MCF 10A (cell line): ENCODE data around the gene SEMA4D. TPM values are rescaled to one million over a fixed set of nuclear protein-coding genes. Genes with fewer than 3 reads are reported as not detected.

Experiments used
- BruUV-seq: library from RNA; stranded (reverse); fragments of 400-500 nt; replicated peaks from 2 replicates; lab custom pipeline; 2021; lab: Mats Ljungman, UMichigan
- CTCF ChIA-PET: fragments of 300-600 bp; sonication (Branson Sonifier 250); formaldehyde crosslinking; extraction: SDS; loops from one replicate; lab custom pipeline; 2021; ENCODE audit warnings: antibody characterized with exemption, inconsistent platforms; lab: Yijun Ruan, JAX
- POLR2A ChIA-PET: fragments of 300-600, 350-650 bp; sonication (Branson Sonifier 250); formaldehyde crosslinking; extraction: SDS; loops from one replicate; lab custom pipeline; 2020; ENCODE audit warnings: antibody characterized with exemption, inconsistent platforms; lab: Yijun Ruan, JAX
- DNase-seq: peaks from one replicate; pipeline ENCODE4 v3.0.0-alpha.2; 2018; ENCODE audit not compliant: unreplicated experiment
- H3K27ac Mint-ChIP-seq: one replicate; pipeline ENCODE4 v1.8.0; 2022; ENCODE audit warnings: mild to moderate bottlenecking, low read depth, mixed read lengths; ENCODE audit not compliant: unreplicated experiment
- H3K27me3 Mint-ChIP-seq: one replicate; pipeline ENCODE4 v1.8.0; 2022; ENCODE audit warnings: mixed read lengths; ENCODE audit not compliant: insufficient read depth, unreplicated experiment
- H3K36me3 Mint-ChIP-seq: one replicate; pipeline ENCODE4 v1.8.0; 2022; ENCODE audit warnings: mild to moderate bottlenecking, moderate library complexity, mixed read lengths; ENCODE audit not compliant: insufficient read depth, unreplicated experiment
- H3K4me1 Mint-ChIP-seq: one replicate; pipeline ENCODE4 v1.8.0; 2022; ENCODE audit warnings: mixed read lengths; ENCODE audit not compliant: insufficient read depth, unreplicated experiment
- H3K4me3 Mint-ChIP-seq: one replicate; pipeline ENCODE4 v1.8.0; 2022; ENCODE audit warnings: mild to moderate bottlenecking, moderate library complexity, mixed read lengths; ENCODE audit not compliant: unreplicated experiment
- H3K9me3 Mint-ChIP-seq: one replicate; pipeline ENCODE4 v1.8.0; 2022; ENCODE audit warnings: mixed read lengths; ENCODE audit not compliant: unreplicated experiment
- intact Hi-C: fragments of 100-400 bp; cut with micrococcal nuclease; formaldehyde crosslinking; loops from 2 replicates; pipeline ENCODE4 v1.14.1; 2022
- total RNA-seq: library from RNA; stranded (reverse); gene quantifications from 2 replicates; pipeline ENCODE4 v1.2.3, GENCODE V29; 2022
- TF ChIP-seq, protein P1 (sequence below): fragments of 200-600 bp; IDR thresholded peaks from one replicate; pipeline ENCODE4 v1.8.0; 2022; ENCODE audit warnings: antibody characterized with exemption, mild to moderate bottlenecking; ENCODE audit not compliant: unreplicated experiment

SEMA4D gene
- total RNA-seq, 1 experiment from 2014 or later = 4.2 TPM

GRCh38 chr9:89362647-89363310, 135.1 kb downstream of the SEMA4D start:
- H3K36me3 Mint-ChIP-seq = peaks cover 38% of the 10 kb centered on the region
- TF ChIP-seq, protein P1, sequence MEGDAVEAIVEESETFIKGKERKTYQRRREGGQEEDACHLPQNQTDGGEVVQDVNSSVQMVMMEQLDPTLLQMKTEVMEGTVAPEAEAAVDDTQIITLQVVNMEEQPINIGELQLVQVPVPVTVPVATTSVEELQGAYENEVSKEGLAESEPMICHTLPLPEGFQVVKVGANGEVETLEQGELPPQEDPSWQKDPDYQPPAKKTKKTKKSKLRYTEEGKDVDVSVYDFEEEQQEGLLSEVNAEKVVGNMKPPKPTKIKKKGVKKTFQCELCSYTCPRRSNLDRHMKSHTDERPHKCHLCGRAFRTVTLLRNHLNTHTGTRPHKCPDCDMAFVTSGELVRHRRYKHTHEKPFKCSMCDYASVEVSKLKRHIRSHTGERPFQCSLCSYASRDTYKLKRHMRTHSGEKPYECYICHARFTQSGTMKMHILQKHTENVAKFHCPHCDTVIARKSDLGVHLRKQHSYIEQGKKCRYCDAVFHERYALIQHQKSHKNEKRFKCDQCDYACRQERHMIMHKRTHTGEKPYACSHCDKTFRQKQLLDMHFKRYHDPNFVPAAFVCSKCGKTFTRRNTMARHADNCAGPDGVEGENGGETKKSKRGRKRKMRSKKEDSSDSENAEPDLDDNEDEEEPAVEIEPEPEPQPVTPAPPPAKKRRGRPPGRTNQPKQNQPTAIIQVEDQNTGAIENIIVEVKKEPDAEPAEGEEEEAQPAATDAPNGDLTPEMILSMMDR = no peak
- no peak overlapping the region for H3K4me3 Mint-ChIP-seq
- H3K27ac Mint-ChIP-seq = no peak overlapping the region
- DNase-seq = no peak
- no peaks in the 10 kb centered on the region for H3K9me3 Mint-ChIP-seq
- ChIA-PET CTCF (interaction anchor here (2.5 kb wide), 1 partner anchor 186 kb away, joined by 7 read pairs; no protein-coding TSS in a partner anchor), POLR2A (no interaction called here)
- no peaks in the 10 kb centered on the region for H3K4me1 Mint-ChIP-seq
- intact Hi-C loops = no loop called here
- BruUV-seq = no TSS peak
- H3K27me3 Mint-ChIP-seq = no peaks in the 10 kb centered on the region

DNA sequence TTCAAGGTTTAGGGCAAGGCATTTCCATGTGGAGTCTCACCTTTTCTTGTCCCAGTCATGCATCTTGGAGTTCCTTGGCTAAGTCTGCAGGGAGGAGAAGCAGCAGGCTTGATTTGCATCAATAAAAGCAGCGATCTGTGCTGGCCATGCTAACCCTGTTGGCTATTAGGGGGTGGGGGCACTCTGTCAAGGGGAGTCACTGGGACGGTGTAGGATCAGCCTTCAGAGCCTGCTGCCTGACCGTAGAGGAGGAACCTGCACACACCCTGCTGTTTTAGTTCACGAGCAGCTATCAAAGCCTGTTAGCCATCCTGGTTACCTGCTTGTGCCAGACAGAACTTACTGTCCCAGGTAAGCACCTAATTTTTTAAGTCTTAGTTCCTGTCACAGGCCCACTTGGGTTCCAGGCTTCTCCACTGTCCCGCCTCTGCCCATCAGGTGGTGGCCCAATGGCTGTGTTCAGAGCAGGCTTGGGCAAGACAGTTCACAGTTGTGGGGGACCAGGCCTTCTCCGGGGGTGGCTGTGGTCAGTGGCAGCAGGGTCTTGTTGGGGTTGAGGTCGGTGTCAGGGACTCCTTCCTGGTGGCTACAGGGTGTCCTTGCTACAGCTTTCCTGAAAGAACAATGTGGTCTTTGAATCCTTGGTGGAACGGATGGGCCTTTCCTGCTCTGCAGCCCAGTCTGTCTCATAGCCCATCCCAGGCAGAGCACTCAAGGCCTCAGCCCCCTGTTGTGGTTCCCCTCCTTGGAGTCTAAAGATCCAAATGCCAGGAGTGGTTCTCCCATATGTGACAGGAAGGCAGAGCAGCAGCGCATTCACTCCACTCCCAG, 135.9 kb downstream of the SEMA4D start:
- intact Hi-C loops = no loop called here
- DNase-seq = no peak
- H3K27me3 Mint-ChIP-seq = no peaks in the 10 kb centered on the region
- no peaks in the 10 kb centered on the region for H3K9me3 Mint-ChIP-seq
- H3K36me3 Mint-ChIP-seq = peaks cover 40% of the 10 kb centered on the region
- CTCF ChIA-PET = interaction anchor here (0.6 to 2.5 kb wide), 2 partner anchors 82 to 187 kb away, joined by 3 to 7 read pairs; no protein-coding TSS in a partner anchor
- TF ChIP-seq, protein P1 = no peak
- POLR2A ChIA-PET = no interaction called here
- no peak overlapping the region for H3K27ac Mint-ChIP-seq
- BruUV-seq = no TSS peak
- H3K4me3 Mint-ChIP-seq = no peak overlapping the region
- no peaks in the 10 kb centered on the region for H3K4me1 Mint-ChIP-seq

DNA sequence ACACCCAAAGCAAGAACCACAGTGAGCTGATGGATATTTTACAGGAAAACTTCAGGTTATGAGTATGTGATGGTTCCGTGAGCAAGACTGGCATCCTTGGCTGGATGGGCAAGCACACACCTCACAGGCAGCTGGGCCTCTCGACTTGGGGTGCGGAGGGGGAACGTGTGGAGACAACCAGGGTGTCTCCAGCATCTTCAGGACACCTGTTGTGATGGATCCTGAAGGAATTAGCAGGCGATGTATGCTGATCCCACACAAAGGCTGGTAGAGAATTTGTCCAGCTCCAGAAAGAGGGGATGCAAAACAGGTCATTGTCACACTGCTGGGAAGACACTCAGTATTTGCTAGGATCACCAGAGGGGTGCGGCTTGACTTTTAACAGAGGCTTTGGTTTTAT, 136.9 kb downstream of the SEMA4D start:
- Mint-ChIP-seq H3K36me3 (peaks cover 50% of the 10 kb centered on the region), H3K27ac (no peak overlapping the region), H3K4me3 (no peak overlapping the region), H3K4me1 (no peaks in the 10 kb centered on the region), H3K27me3 (no peaks in the 10 kb centered on the region), H3K9me3 (no peaks in the 10 kb centered on the region)
- ChIA-PET POLR2A (interaction anchor here (0.7 to 1.3 kb wide), 3 partner anchors 9 to 27 kb away, joined by 3 to 4 read pairs (median 4); no protein-coding TSS in a partner anchor), CTCF (interaction anchor here (0.6 to 0.8 kb wide), 3 partner anchors 81 to 1426 kb away, joined by 3 to 4 read pairs (median 3); no protein-coding TSS in a partner anchor)
- intact Hi-C loops = no loop called here
- DNase-seq = no peak
- TF ChIP-seq, protein P1 = no peak
- BruUV-seq = no TSS peak

- ChIA-PET POLR2A (interaction anchor here (1.2 to 1.3 kb wide), 2 partner anchors 8 to 11 kb away, joined by 4 read pairs; no protein-coding TSS in a partner anchor), CTCF (interaction anchor here (0.7 to 0.8 kb wide), 2 partner anchors 189 to 1426 kb away, joined by 3 to 4 read pairs; no protein-coding TSS in a partner anchor)
- H3K36me3 Mint-ChIP-seq = peaks cover 56% of the 10 kb centered on the region
- no TSS peak for BruUV-seq
- no peak overlapping the region for H3K4me3 Mint-ChIP-seq
- H3K9me3 Mint-ChIP-seq = no peaks in the 10 kb centered on the region
- no peak for DNase-seq
- H3K27ac Mint-ChIP-seq = no peak overlapping the region
- H3K4me1 Mint-ChIP-seq = no peaks in the 10 kb centered on the region
- no peaks in the 10 kb centered on the region for H3K27me3 Mint-ChIP-seq
- intact Hi-C loops = no loop called here
- TF ChIP-seq, protein P1 = no peak
Measured at GRCh38 chr9:89360465-89360864, 137.4 kb downstream of the SEMA4D start.
